Right lobe of liver (tissue), 6 donors: ENCODE results near the gene HARBI1. TPM values are rescaled to one million over a fixed set of nuclear protein-coding genes. Genes with fewer than 3 reads are reported as not detected.
A peak's percentile ranks its signal among the peaks of the same experiment; 100 is the strongest.

Experiments
- ATAC-seq, 4 donors: fragments of 200-7000 bp; cut with Tn5 transposase; one replicate each; pipeline ENCODE4 v1.9.1; 2020; ENCODE audit warnings: mild to moderate bottlenecking in 4 of 4, moderate library complexity in 4 of 4
- DNase-seq, 3 donors: peaks; one replicate each; pipeline ENCODE4 v3.0.0-alpha.2; 2020
- H3K27ac ChIP-seq, 3 donors: fragments of 200-600 bp; one replicate each; pipeline ENCODE4 v1.8.0; 2022
- H3K27me3 ChIP-seq, 2 donors: fragments of 200-600 bp; one replicate each; pipeline ENCODE4 v1.8.0; 2022
- H3K36me3 ChIP-seq, 4 donors: fragments of 200-600 bp; sonication (generic) in 1 of 4; one replicate each; pipeline versions ENCODE4 v1.5.1 to v1.8.0; 2017 to 2022; ENCODE audit warnings: control low read depth in 1 of 4
- H3K4me1 ChIP-seq, 4 donors: fragments of 200-600 bp; sonication (generic) in 1 of 4; one replicate each; pipeline versions ENCODE4 v1.5.1 to v1.8.0; 2017 to 2022; ENCODE audit warnings: control low read depth in 1 of 4
- H3K4me3 ChIP-seq, 3 donors: fragments of 200-600 bp; one replicate each; pipeline ENCODE4 v1.8.0; 2022
- H3K9me3 ChIP-seq, 4 donors: fragments of 200-600 bp; sonication (generic) in 1 of 4; one replicate each; pipeline versions ENCODE4 v1.5.1 to v1.8.0; 2017 to 2022; ENCODE audit warnings: control low read depth in 1 of 4
- POLR2A ChIP-seq: fragments of 450-650 bp; IDR thresholded peaks from one replicate; pipeline ENCODE4 v1.6.1; 2017; ENCODE audit warnings: antibody characterized with exemption, mild to moderate bottlenecking
- WGBS: methylation state at CpG from one replicate; pipeline ENCODE4 v1.1.6; 2018; ENCODE audit warnings: low coverage, low lambda C conversion rate; ENCODE audit not compliant: insufficient coverage; ENCODE audit errors: missing lambda C conversion rate; 5-methylcytosine and 5-hydroxymethylcytosine counted together
- intact Hi-C, 2 donors: fragments of 100-400 bp; cut with DNase I; formaldehyde crosslinking; loops; one replicate each; pipeline versions ENCODE4 v1.11.2 to v1.14.1; 2022
- long read RNA-seq: library from polyadenylated mRNA; unstranded; transcript quantifications from one replicate; pipeline ENCODE4 v2.0.0, GENCODE V29; 2019
- total RNA-seq, 6 experiments: library from RNA; depleted of rRNA in 2 of 6; stranded (reverse); fragments of >200 nt in 2 of 6; fragmentation: NEBNext Ultra II Directional in 3 of 6; extraction: Animal tissue kit (Norgen Biotek cat#: 25700) in 3 of 6; gene quantifications; one replicate each; pipeline versions ENCODE4 v1.1.0 to v1.2.4, GENCODE V29; 2016 to 2023
- TF ChIP-seq, protein P1 (sequence below), 4 donors: fragments of 200-600 bp in 3 of 4; fragments of 450-650 bp in 1 of 4; IDR thresholded peaks; one replicate each; pipeline versions ENCODE4 v1.5.1 to v1.8.0; 2016 to 2022; ENCODE audit warnings: antibody characterized with exemption in 4 of 4, mild to moderate bottlenecking in 2 of 4
- donor health status: DM: no; HTN: yes; CAD: no.
- donor health status: DM: no; HTN: no; CAD: no.
- donor health status: DM: no; HTN: no; CAD: no.
- donor health status: DM: no; HTN: yes; CAD: no.
- donor health status: DM: no; HTN: yes; CAD: no.

Gene HARBI1
- total RNA-seq: 1 to 10 TPM; 2.0 to 3.4 (median 2.9) TPM
- long read RNA-seq: 0 reads

DNA sequence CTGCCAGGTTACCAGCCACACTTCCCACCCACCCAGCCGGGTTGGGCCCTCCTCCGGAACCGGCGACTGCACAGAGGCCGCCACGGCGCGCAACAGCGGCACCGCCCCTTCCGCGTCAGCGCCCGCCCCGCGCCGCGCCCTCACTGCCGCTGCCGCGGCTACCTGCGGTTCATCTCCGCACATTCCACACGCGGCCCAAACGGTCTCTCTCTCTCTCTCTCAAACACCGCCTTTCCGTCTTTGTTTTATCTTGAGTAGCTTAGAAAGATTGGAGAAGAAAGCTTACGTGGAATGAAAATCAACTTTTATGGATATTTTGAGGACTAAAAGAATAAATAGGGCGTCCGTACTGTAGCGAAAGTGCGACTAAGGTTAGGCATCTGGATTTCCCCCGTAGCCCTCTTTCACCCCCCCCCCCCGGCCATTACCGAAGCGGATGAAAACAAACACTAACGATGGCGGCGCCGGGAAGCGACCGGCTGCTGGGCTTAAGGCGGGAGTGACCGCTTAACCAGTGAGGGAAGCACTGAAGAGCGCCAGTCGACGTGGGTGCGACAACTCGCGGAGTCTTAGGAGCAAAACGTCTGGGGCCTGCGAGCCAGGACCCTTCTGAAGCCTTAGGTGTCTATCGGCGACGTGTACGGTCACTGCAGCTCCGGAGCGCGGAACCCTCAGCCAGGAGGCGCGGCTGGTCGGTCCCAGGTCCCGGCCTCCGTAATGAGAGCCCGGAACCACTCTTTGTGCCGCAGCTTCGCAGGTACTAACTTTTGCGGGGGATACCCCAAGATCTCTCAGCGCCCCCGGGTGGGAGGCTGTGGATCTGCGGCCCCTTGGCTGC is at the start of gene HARBI1, which contains the start of gene ATG13:
Gene HARBI1, minus strand, starts transcription at position 94 of the 838 bp plus-strand sequence. CDS start 990 bp downstream, outside the sequence.
Gene ATG13, plus strand, starts transcription at position 420 of the 838 bp plus-strand sequence. CDS start 26,739 bp downstream, outside the sequence.
- TF ChIP-seq, protein P1, sequence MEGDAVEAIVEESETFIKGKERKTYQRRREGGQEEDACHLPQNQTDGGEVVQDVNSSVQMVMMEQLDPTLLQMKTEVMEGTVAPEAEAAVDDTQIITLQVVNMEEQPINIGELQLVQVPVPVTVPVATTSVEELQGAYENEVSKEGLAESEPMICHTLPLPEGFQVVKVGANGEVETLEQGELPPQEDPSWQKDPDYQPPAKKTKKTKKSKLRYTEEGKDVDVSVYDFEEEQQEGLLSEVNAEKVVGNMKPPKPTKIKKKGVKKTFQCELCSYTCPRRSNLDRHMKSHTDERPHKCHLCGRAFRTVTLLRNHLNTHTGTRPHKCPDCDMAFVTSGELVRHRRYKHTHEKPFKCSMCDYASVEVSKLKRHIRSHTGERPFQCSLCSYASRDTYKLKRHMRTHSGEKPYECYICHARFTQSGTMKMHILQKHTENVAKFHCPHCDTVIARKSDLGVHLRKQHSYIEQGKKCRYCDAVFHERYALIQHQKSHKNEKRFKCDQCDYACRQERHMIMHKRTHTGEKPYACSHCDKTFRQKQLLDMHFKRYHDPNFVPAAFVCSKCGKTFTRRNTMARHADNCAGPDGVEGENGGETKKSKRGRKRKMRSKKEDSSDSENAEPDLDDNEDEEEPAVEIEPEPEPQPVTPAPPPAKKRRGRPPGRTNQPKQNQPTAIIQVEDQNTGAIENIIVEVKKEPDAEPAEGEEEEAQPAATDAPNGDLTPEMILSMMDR (IDR thresholded peaks at IDR 0.05): peak; percentile 58 to 79 (median 72)
- peak; percentile 62 for TF ChIP-seq POLR2A
- H3K27ac ChIP-seq: peak within 1 kb of the TSS; percentile 94 to 97 (median 94)
- no peaks in the 10 kb centered on the region for H3K9me3 ChIP-seq
- 0% methylated on average over 45 of the region's 72 CpGs for WGBS
- H3K36me3 ChIP-seq: peaks cover 0 to 14% (median 0%) of the 10 kb centered on the region in 4 donors
- peak within 1 kb of the TSS; percentile 100 for H3K4me3 ChIP-seq
- peaks cover 0 to 15% (median 6%) of the 10 kb centered on the region in 4 donors for H3K4me1 ChIP-seq
- intact Hi-C loops: no loop called here
- H3K27me3 ChIP-seq: no peaks in the 10 kb centered on the region
- DNase-seq: peak; percentile 91 to 94 (median 93)
- ATAC-seq: peak; percentile 97 to 99 (median 98)

- H3K36me3 ChIP-seq: peaks cover 0 to 90% (median 34%) of the 10 kb centered on the region in 4 donors
- intact Hi-C loops: no loop called here
- DNase-seq: peak in 1 of 3 donors; percentile 11
- TF ChIP-seq, protein P1 (IDR thresholded peaks at IDR 0.05): no peak
- no peak for TF ChIP-seq POLR2A
- WGBS: 73% methylated on average over 5 of the region's 5 CpGs
- no peak for ATAC-seq
- H3K9me3 ChIP-seq: no peaks in the 10 kb centered on the region
- no peaks in the 10 kb centered on the region for H3K4me1 ChIP-seq
- no peaks in the 10 kb centered on the region for H3K27me3 ChIP-seq
- H3K4me3 ChIP-seq: no peak overlapping the region
- no peak overlapping the region for H3K27ac ChIP-seq
Measured at GRCh38 chr11:46666516-46666915, 49.5 kb upstream of the HARBI1 start.

- ATAC-seq (no peak), DNase-seq (peak in 1 of 3 donors; percentile 34)
- intact Hi-C loops: no loop called here
- Histone ChIP-seq H3K4me3 (no peak overlapping the region), H3K4me1 (no peaks in the 10 kb centered on the region), H3K36me3 (peaks cover 0 to 82% (median 28%) of the 10 kb centered on the region in 4 donors), H3K27me3 (no peaks in the 10 kb centered on the region), H3K9me3 (no peaks in the 10 kb centered on the region), H3K27ac (no peak overlapping the region)
- 86% methylated on average over 1 of the region's 1 CpG for WGBS
- TF ChIP-seq, protein P1 (IDR thresholded peaks at IDR 0.05): no peak
- TF ChIP-seq POLR2A: no peak
Measured at GRCh38 chr11:46665356-46665755, 48.3 kb upstream of the HARBI1 start.

GRCh38 chr11:46664612-46665011 is 47.6 kb upstream of the HARBI1 start:
- whole genome bisulfite sequencing: 67% methylated on average over 6 of the region's 6 CpGs
- H3K27ac ChIP-seq: no peak overlapping the region

More at GRCh38 chr11:46664612-46665011, 47.6 kb upstream of the HARBI1 start:
- DNase-seq (peak in 1 of 3 donors; percentile 19), ATAC-seq (no peak)
- Histone ChIP-seq H3K4me1 (no peaks in the 10 kb centered on the region), H3K36me3 (peaks cover 0 to 80% (median 26%) of the 10 kb centered on the region in 4 donors), H3K9me3 (no peaks in the 10 kb centered on the region), H3K27me3 (no peaks in the 10 kb centered on the region), H3K4me3 (no peak overlapping the region)
- TF ChIP-seq, protein P1 (IDR thresholded peaks at IDR 0.05): no peak
- TF ChIP-seq POLR2A: no peak
- intact Hi-C loops: no loop called here
